K562 (cell line): ENCODE data around the gene POU2F3. TPM values are rescaled to one million over a fixed set of nuclear protein-coding genes. Genes with fewer than 3 reads are reported as not detected.

Source experiments
- HNRNPUL1 ChIP-seq: fragments of 200-400 bp; formaldehyde crosslinking; IDR thresholded peaks from 2 replicates; pipeline ENCODE4 v1.6.1; 2017; ENCODE audit warnings: low read length
- MED1 ChIP-seq: sonication (generic); formaldehyde crosslinking; IDR thresholded peaks from 2 replicates; pipeline ENCODE4 v1.8.1; 2023; ENCODE audit warnings: missing genetic modification reagents, borderline replicate concordance
- PHB ChIP-seq: fragments of 250-450 bp; sonication (Bioruptor Pico); IDR thresholded peaks from 2 replicates; pipeline ENCODE4 v1.5.0; 2021
- RBFOX2 ChIP-seq: fragments of 200-400 bp; formaldehyde crosslinking; IDR thresholded peaks from 2 replicates; pipeline ENCODE4 v1.6.1; 2017; ENCODE audit warnings: low read depth, mild to moderate bottlenecking, low read length, moderate library complexity
- SAP30 ChIP-seq: fragments of 200-600 bp; sonication (generic); IDR thresholded peaks from 2 replicates; pipeline ENCODE4 v1.6.1; 2012; ENCODE audit warnings: borderline replicate concordance, low read depth, mild to moderate bottlenecking, moderate library complexity, low read length, control low read depth, inconsistent platforms; ENCODE audit not compliant: insufficient read depth, poor library complexity, severe bottlenecking
- SIX5 ChIP-seq, 2 experiments: IDR thresholded peaks; 2 replicates each; pipeline ENCODE4 v1.6.1; 2011; ENCODE audit warnings: low read length in 2 of 2, borderline replicate concordance in 1 of 2, low read depth in 1 of 2, mild to moderate bottlenecking in 1 of 2, moderate library complexity in 1 of 2; ENCODE audit not compliant: insufficient read depth in 1 of 2
- SREBF2 ChIP-seq: sonication (generic); formaldehyde crosslinking; IDR thresholded peaks from 2 replicates; pipeline ENCODE4 v1.4.0; 2020; ENCODE audit warnings: mild to moderate bottlenecking, missing genetic modification reagents
- ZBTB7A ChIP-seq: IDR thresholded peaks from 2 replicates; pipeline ENCODE4 v1.6.1; 2011; ENCODE audit warnings: low read depth, mild to moderate bottlenecking, low read length, moderate library complexity, borderline replicate concordance; ENCODE audit not compliant: control insufficient read depth
- ZNF146 ChIP-seq: IDR thresholded peaks from one replicate; pipeline ENCODE4 v1.6.1; 2018; ENCODE audit warnings: missing compliant biosample characterization; ENCODE audit not compliant: unreplicated experiment
- polyA plus RNA-seq, 8 experiments: library from polyadenylated mRNA; depleted of rRNA in 4 of 8; stranded (reverse) in 5 of 8; unstranded in 3 of 8; fragments of >200 nt; fragmentation: Nextera tagmentation in 2 of 8; fragmentation: Illumina TruSeq in 1 of 8; extraction: Ambion mirVana in 2 of 8; extraction: Trizol in 1 of 8; gene quantifications; 2 replicates each; pipeline versions ENCODE4 v1.2.1 to v1.2.3, GENCODE V29; 2011 to 2014; ENCODE audit warnings: inconsistent platforms in 1 of 8, missing spikeins in 1 of 8
- total RNA-seq, 7 experiments: library from RNA; depleted of rRNA in 6 of 7; stranded (reverse); fragments of >200 nt in 6 of 7; fragmentation: Illumina TruSeq in 2 of 7; extraction: Trizol in 2 of 7; gene quantifications; 2 replicates each; pipeline versions ENCODE4 v1.2.1 to v1.2.3, GENCODE V29; 2011 to 2021; ENCODE audit warnings: low replicate concordance in 1 of 7
- TF ChIP-seq, protein P1 (sequence below), 3 experiments: fragments of 200-800 bp in 1 of 3; fragments of 250-450 bp in 1 of 3; fragments of 450-650 bp in 1 of 3; sonication (Bioruptor Pico) in 1 of 3; sonication (Bioruptor generic) in 1 of 3; formaldehyde crosslinking in 1 of 3; IDR thresholded peaks; 2 replicates each; pipeline versions ENCODE4 v1.6.1 to v1.8.0; 2016 to 2022; ENCODE audit warnings: mild to moderate bottlenecking in 2 of 3, missing genetic modification characterization in 2 of 3, missing compliant biosample characterization in 1 of 3, moderate library complexity in 1 of 3
- TF ChIP-seq, protein P2 (sequence below), 2 experiments: fragments of 450-650 bp in 1 of 2; sonication (generic) in 1 of 2; formaldehyde crosslinking; conservative IDR thresholded peaks; 2 replicates each; pipeline versions ENCODE4 v1.4.0 to v1.8.1; 2020 to 2022; ENCODE audit warnings: mild to moderate bottlenecking in 1 of 2, missing genetic modification reagents in 1 of 2
- TF ChIP-seq, protein P3 (sequence below): sonication (generic); IDR thresholded peaks from 2 replicates; pipeline ENCODE4 v1.6.1; 2016
- TF ChIP-seq, protein P4 (sequence below): fragments of 200-800 bp; sonication (Bioruptor generic); IDR thresholded peaks from 2 replicates; pipeline ENCODE4 v1.6.1; 2017; ENCODE audit warnings: missing genetic modification characterization, missing compliant biosample characterization
- TF ChIP-seq, protein P5 (sequence below): fragments of 250-450 bp; sonication (Bioruptor Pico); IDR thresholded peaks from 2 replicates; pipeline ENCODE4 v1.4.0; 2020; ENCODE audit warnings: borderline replicate concordance
- TF ChIP-seq, protein P6 (sequence below): sonication (generic); formaldehyde crosslinking; IDR thresholded peaks from 2 replicates; pipeline ENCODE4 v1.5.0; 2020; ENCODE audit warnings: missing genetic modification reagents

POU2F3 gene
- total and polyA plus RNA-seq, 9 of the 15 experiments (the other 6 are each of a cell fraction or from before 2014, with no cell fraction given), result not detected

DNA sequence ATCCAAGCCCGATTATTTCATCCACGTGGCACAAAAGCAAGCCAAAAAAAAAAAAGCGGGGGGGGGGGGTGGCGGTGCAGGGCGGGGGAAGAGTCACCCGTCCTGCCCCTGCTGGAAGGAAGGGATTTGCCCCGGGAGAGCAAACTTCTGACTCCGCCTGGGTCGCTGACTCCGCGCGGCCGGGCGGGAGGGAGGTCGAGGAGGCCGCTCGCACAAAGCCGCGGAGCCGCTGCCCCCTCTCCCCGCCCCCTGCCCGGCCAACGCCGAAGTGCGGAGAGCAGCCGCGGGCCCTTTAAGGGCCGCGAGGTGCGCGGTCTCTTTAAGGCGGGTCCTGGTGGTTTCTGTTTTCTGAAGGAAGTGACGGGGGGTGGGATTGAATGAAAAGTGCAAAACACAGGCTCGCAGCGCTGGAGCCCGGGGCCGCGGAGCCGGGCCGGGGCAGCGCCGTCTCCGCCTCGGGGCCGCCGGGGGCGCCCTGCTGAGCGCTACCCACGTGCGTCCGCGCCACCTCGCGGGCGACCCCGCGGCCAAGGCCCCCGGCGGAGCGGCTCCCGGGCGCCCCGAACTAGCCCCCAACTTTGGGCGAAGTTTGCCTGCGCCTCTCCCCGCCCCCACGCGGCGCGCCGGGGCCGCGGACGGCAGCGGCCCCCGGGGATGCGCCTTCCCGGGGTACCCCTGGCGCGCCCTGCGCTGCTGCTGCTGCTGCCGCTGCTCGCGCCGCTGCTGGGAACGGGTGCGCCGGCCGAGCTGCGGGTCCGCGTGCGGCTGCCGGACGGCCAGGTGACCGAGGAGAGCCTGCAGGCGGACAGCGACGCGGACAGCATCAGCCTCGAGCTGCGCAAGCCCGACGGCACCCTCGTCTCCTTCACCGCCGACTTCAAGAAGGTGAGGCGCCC, 29.1 kb upstream of the POU2F3 start, which contains the start of gene OAF (continued):
- TF ChIP-seq, protein P1, sequence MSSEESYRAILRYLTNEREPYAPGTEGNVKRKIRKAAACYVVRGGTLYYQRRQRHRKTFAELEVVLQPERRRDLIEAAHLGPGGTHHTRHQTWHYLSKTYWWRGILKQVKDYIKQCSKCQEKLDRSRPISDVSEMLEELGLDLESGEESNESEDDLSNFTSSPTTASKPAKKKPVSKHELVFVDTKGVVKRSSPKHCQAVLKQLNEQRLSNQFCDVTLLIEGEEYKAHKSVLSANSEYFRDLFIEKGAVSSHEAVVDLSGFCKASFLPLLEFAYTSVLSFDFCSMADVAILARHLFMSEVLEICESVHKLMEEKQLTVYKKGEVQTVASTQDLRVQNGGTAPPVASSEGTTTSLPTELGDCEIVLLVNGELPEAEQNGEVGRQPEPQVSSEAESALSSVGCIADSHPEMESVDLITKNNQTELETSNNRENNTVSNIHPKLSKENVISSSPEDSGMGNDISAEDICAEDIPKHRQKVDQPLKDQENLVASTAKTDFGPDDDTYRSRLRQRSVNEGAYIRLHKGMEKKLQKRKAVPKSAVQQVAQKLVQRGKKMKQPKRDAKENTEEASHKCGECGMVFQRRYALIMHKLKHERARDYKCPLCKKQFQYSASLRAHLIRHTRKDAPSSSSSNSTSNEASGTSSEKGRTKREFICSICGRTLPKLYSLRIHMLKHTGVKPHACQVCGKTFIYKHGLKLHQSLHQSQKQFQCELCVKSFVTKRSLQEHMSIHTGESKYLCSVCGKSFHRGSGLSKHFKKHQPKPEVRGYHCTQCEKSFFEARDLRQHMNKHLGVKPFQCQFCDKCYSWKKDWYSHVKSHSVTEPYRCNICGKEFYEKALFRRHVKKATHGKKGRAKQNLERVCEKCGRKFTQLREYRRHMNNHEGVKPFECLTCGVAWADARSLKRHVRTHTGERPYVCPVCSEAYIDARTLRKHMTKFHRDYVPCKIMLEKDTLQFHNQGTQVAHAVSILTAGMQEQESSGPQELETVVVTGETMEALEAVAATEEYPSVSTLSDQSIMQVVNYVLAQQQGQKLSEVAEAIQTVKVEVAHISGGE (CRISPR knock-in tag; IDR thresholded peaks at IDR 0.05), result no peak
- TF ChIP-seq HNRNPUL1 (no peak), MED1 (no peak), ZNF146 (CRISPR knock-in tag) (no peak), SIX5 (IDR thresholded peaks at IDR 0.05; ENCODE audit: borderline replicate concordance in 1 of 2, insufficient read depth in 1 of 2, low read depth in 1 of 2, low read length in 2 of 2) (no peak), PHB (CRISPR knock-in tag) (no peak), SAP30 (no peak), RBFOX2 (peak; percentile 69), ZBTB7A (peak; percentile 82; the same call in 1 of the 2 replicates), SREBF2 (no peak)
- TF ChIP-seq, protein P2, sequence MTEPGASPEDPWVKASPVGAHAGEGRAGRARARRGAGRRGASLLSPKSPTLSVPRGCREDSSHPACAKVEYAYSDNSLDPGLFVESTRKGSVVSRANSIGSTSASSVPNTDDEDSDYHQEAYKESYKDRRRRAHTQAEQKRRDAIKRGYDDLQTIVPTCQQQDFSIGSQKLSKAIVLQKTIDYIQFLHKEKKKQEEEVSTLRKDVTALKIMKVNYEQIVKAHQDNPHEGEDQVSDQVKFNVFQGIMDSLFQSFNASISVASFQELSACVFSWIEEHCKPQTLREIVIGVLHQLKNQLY (CRISPR knock-in tag; conservative IDR thresholded peaks at IDR 0.05), result no peak
- TF ChIP-seq, protein P3, sequence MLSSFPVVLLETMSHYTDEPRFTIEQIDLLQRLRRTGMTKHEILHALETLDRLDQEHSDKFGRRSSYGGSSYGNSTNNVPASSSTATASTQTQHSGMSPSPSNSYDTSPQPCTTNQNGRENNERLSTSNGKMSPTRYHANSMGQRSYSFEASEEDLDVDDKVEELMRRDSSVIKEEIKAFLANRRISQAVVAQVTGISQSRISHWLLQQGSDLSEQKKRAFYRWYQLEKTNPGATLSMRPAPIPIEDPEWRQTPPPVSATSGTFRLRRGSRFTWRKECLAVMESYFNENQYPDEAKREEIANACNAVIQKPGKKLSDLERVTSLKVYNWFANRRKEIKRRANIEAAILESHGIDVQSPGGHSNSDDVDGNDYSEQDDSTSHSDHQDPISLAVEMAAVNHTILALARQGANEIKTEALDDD, result no peak
- TF ChIP-seq, protein P4, sequence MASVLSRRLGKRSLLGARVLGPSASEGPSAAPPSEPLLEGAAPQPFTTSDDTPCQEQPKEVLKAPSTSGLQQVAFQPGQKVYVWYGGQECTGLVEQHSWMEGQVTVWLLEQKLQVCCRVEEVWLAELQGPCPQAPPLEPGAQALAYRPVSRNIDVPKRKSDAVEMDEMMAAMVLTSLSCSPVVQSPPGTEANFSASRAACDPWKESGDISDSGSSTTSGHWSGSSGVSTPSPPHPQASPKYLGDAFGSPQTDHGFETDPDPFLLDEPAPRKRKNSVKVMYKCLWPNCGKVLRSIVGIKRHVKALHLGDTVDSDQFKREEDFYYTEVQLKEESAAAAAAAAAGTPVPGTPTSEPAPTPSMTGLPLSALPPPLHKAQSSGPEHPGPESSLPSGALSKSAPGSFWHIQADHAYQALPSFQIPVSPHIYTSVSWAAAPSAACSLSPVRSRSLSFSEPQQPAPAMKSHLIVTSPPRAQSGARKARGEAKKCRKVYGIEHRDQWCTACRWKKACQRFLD (CRISPR knock-in tag), result no peak
- TF ChIP-seq, protein P5, sequence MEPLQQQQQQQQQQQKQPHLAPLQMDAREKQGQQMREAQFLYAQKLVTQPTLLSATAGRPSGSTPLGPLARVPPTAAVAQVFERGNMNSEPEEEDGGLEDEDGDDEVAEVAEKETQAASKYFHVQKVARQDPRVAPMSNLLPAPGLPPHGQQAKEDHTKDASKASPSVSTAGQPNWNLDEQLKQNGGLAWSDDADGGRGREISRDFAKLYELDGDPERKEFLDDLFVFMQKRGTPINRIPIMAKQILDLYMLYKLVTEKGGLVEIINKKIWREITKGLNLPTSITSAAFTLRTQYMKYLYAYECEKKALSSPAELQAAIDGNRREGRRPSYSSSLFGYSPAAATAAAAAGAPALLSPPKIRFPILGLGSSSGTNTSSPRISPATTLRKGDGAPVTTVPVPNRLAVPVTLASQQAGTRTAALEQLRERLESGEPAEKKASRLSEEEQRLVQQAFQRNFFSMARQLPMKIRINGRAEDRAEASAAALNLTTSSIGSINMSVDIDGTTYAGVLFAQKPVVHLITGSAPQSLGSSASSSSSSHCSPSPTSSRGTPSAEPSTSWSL (CRISPR knock-in tag), result no peak
- TF ChIP-seq, protein P6, sequence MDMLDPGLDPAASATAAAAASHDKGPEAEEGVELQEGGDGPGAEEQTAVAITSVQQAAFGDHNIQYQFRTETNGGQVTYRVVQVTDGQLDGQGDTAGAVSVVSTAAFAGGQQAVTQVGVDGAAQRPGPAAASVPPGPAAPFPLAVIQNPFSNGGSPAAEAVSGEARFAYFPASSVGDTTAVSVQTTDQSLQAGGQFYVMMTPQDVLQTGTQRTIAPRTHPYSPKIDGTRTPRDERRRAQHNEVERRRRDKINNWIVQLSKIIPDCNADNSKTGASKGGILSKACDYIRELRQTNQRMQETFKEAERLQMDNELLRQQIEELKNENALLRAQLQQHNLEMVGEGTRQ (CRISPR knock-in tag), result no peak
